GM12878 (cell line): ENCODE data around the gene RASL12. TPM values are rescaled to one million over a fixed set of nuclear protein-coding genes. Genes with fewer than 3 reads are reported as not detected.

ENCODE experiments used
- ATAC-seq: fragments of 200-7000 bp; cut with Tn5 transposase; 3 replicates; pipeline ENCODE4 v1.9.1; 2020; ENCODE audit warnings: mild to moderate bottlenecking, moderate library complexity
- BruUV-seq: library from RNA; stranded (reverse); fragments of 400-500 nt; replicated peaks from 2 replicates; lab custom pipeline; 2021; lab: Mats Ljungman, UMichigan
- CTCF ChIA-PET: fragments of 300-600 bp; sonication (Branson Sonifier 250); formaldehyde crosslinking; extraction: SDS; loops from one replicate; lab custom pipeline; 2021; ENCODE audit warnings: inconsistent platforms; lab: Yijun Ruan, JAX
- POLR2A ChIA-PET: fragments of 350-600 bp; formaldehyde crosslinking; extraction: SDS; loops from one replicate; lab custom pipeline; 2021; ENCODE audit warnings: inconsistent platforms; lab: Charles Lee
- RAD21 ChIA-PET: fragments of 300-600 bp; sonication (Branson Sonifier 250); formaldehyde crosslinking; loops from one replicate; lab custom pipeline; 2023; ENCODE audit warnings: antibody characterized with exemption; ENCODE audit not compliant: unreplicated experiment; lab: Charles Lee
- SMC1A ChIA-PET: fragments of 300-600 bp; sonication (Branson Sonifier 250); formaldehyde crosslinking; loops from one replicate; lab custom pipeline; 2023; ENCODE audit not compliant: unreplicated experiment, uncharacterized antibody; lab: Charles Lee
- DNase-seq: peaks from one replicate; pipeline ENCODE4 v3.0.0-alpha.2; 2011; ENCODE audit warnings: low read depth, low spot score
- FAIRE-seq: peaks from 3 replicates; lab custom pipeline; 2011; peaks lifted over from hg19 to GRCh38; lab: Jason Lieb, UNC
- H2AFZ ChIP-seq: 2 replicates; pipeline ENCODE4 v1.6.0; 2011; ENCODE audit warnings: low read depth, low read length, control low read depth; ENCODE audit not compliant: control insufficient read depth
- H3K27ac ChIP-seq: 2 replicates; pipeline ENCODE4 v1.5.1; 2011; ENCODE audit warnings: control low read depth; ENCODE audit not compliant: control insufficient read depth, insufficient read depth
- H3K27me3 ChIP-seq, 2 experiments: replicated peaks in 1 of 2; 2 replicates each; pipeline versions ENCODE4 v1.6.0 to v1.6.1; 2011; ENCODE audit warnings: low read length in 1 of 2; ENCODE audit not compliant: control insufficient read depth in 2 of 2, insufficient read depth in 2 of 2
- H3K36me3 ChIP-seq, 2 experiments: 2 replicates each; pipeline ENCODE4 v1.5.1; 2011; ENCODE audit warnings: low read length in 1 of 2; ENCODE audit not compliant: control insufficient read depth in 2 of 2, insufficient read depth in 2 of 2
- H3K4me1 ChIP-seq: 2 replicates; pipeline ENCODE4 v1.6.1; 2011; ENCODE audit warnings: mild to moderate bottlenecking, low read length, moderate library complexity, mixed read lengths; ENCODE audit not compliant: control insufficient read depth, insufficient read depth
- H3K4me2 ChIP-seq: 2 replicates; pipeline ENCODE4 v1.6.0; 2011; ENCODE audit warnings: control low read depth; ENCODE audit not compliant: control insufficient read depth, insufficient read depth
- H3K4me3 ChIP-seq: fragments of 200-600 bp; sonication (generic); 2 replicates; pipeline ENCODE4 v1.5.1; 2016
- H3K79me2 ChIP-seq: 2 replicates; pipeline ENCODE4 v1.6.0; 2011; ENCODE audit warnings: low read length; ENCODE audit not compliant: control insufficient read depth, insufficient read depth
- H3K9ac ChIP-seq: 2 replicates; pipeline ENCODE4 v1.8.0; 2011; ENCODE audit warnings: low read length, control low read depth, mixed read lengths; ENCODE audit not compliant: control insufficient read depth, insufficient read depth
- H3K9me3 ChIP-seq: replicated peaks from 3 replicates; pipeline ENCODE4 v1.5.1; 2011; ENCODE audit warnings: mild to moderate bottlenecking, low read length; ENCODE audit not compliant: control insufficient read depth, insufficient read depth
- H4K20me1 ChIP-seq: 2 replicates; pipeline ENCODE4 v1.6.0; 2011; ENCODE audit not compliant: control insufficient read depth, insufficient read depth
- BCLAF1 ChIP-seq: fragments of 450-650 bp; IDR thresholded peaks from 2 replicates; pipeline ENCODE4 v1.6.1; 2017; ENCODE audit warnings: antibody characterized with exemption, mild to moderate bottlenecking, moderate library complexity
- BHLHE40 ChIP-seq, 2 experiments: fragments of 450-650 bp in 1 of 2; IDR thresholded peaks; 2 replicates each; pipeline ENCODE4 v1.6.1; 2011 to 2017; ENCODE audit warnings: low read depth in 2 of 2, borderline replicate concordance in 1 of 2, improper control_type of control experiment in 1 of 2, low read length in 1 of 2, mild to moderate bottlenecking in 1 of 2
- CBX3 ChIP-seq: fragments of 200-600 bp; sonication (generic); IDR thresholded peaks from 2 replicates; pipeline ENCODE4 v1.6.1; 2016; ENCODE audit warnings: low read depth, borderline replicate concordance
- CEBPB ChIP-seq, 2 experiments: fragments of 150-350 bp in 1 of 2; IDR thresholded peaks; 2 replicates each; pipeline ENCODE4 v1.6.1; 2012 to 2014; ENCODE audit warnings: low read depth in 2 of 2, low read length in 2 of 2, borderline replicate concordance in 1 of 2, inconsistent platforms in 1 of 2
- CHD1 ChIP-seq: IDR thresholded peaks from 2 replicates; pipeline ENCODE4 v1.6.1; 2012; ENCODE audit warnings: low read depth, low read length, improper control_type of control experiment
- EED ChIP-seq: sonication (generic); IDR thresholded peaks from 2 replicates; pipeline ENCODE4 v1.6.1; 2016; ENCODE audit warnings: antibody characterized with exemption, low read depth
- EP300 ChIP-seq, 2 experiments: fragments of 150-350 bp in 1 of 2; IDR thresholded peaks; 2 replicates each; pipeline ENCODE4 v1.6.1; 2011 to 2012; ENCODE audit warnings: low read depth in 2 of 2, low read length in 2 of 2, borderline replicate concordance in 1 of 2, improper control_type of control experiment in 1 of 2, inconsistent platforms in 1 of 2; ENCODE audit not compliant: control insufficient read depth in 1 of 2
- FOXM1 ChIP-seq: IDR thresholded peaks from 2 replicates; pipeline ENCODE4 v1.6.1; 2012; ENCODE audit warnings: low read depth, mild to moderate bottlenecking, inconsistent platforms, low read length, moderate library complexity
- HCFC1 ChIP-seq: fragments of 150-350 bp; IDR thresholded peaks from 2 replicates; pipeline ENCODE4 v1.6.1; 2014; ENCODE audit warnings: low read length
- HDGF ChIP-seq: fragments of 450-650 bp; IDR thresholded peaks from 2 replicates; pipeline ENCODE4 v1.6.1; 2016; ENCODE audit warnings: antibody characterized with exemption
- JUND ChIP-seq: IDR thresholded peaks from 2 replicates; pipeline ENCODE4 v1.6.1; 2012; ENCODE audit warnings: low read depth, mild to moderate bottlenecking, low read length, improper control_type of control experiment, moderate library complexity
- KLF5 ChIP-seq: fragments of 450-650 bp; IDR thresholded peaks from 2 replicates; pipeline ENCODE4 v1.6.1; 2014; ENCODE audit warnings: mild to moderate bottlenecking; ENCODE audit not compliant: partially characterized antibody
- MAX ChIP-seq: IDR thresholded peaks from 2 replicates; pipeline ENCODE4 v1.6.1; 2012; ENCODE audit warnings: low read depth, low read length, improper control_type of control experiment
- MEF2B ChIP-seq: fragments of 450-650 bp; IDR thresholded peaks from 2 replicates; pipeline ENCODE4 v1.6.1; 2018; ENCODE audit warnings: mild to moderate bottlenecking, moderate library complexity; ENCODE audit not compliant: partially characterized antibody, poor library complexity, severe bottlenecking
- MXI1 ChIP-seq: fragments of 150-350 bp; IDR thresholded peaks from 2 replicates; pipeline ENCODE4 v1.6.1; 2011; ENCODE audit warnings: low read depth, mild to moderate bottlenecking, inconsistent platforms, low read length, improper control_type of control experiment
- NFXL1 ChIP-seq: fragments of 450-650 bp; IDR thresholded peaks from 2 replicates; pipeline ENCODE4 v1.6.1; 2017; ENCODE audit warnings: antibody characterized with exemption, mild to moderate bottlenecking, borderline replicate concordance
- NR2F1 ChIP-seq: fragments of 450-650 bp; conservative IDR thresholded peaks from 2 replicates; pipeline ENCODE4 v1.6.1; 2017; ENCODE audit warnings: mild to moderate bottlenecking
- POU2F2 ChIP-seq: IDR thresholded peaks from 3 replicates; pipeline ENCODE4 v1.6.1; 2011; ENCODE audit warnings: low read depth, mild to moderate bottlenecking, low read length, borderline replicate concordance
- SIN3A ChIP-seq: IDR thresholded peaks from 2 replicates; pipeline ENCODE4 v1.6.1; 2012; ENCODE audit warnings: low read depth, low read length, improper control_type of control experiment
- SMAD5 ChIP-seq: IDR thresholded peaks from 2 replicates; pipeline ENCODE4 v1.6.1; 2016; ENCODE audit warnings: antibody characterized with exemption, low read depth
- SUZ12 ChIP-seq: fragments of 200-600 bp; sonication (generic); IDR thresholded peaks from one replicate; pipeline ENCODE4 v1.6.1; 2018; ENCODE audit warnings: antibody characterized with exemption, mild to moderate bottlenecking; ENCODE audit not compliant: unreplicated experiment
- TCF7 ChIP-seq: IDR thresholded peaks from 2 replicates; pipeline ENCODE4 v1.6.1; 2014; ENCODE audit warnings: antibody characterized with exemption, borderline replicate concordance
- WGBS: methylation state at CpG from one replicate; pipeline ENCODE4 v1.1.6; 2016; ENCODE audit warnings: low lambda C conversion rate; ENCODE audit not compliant: insufficient replicate concordance, insufficient coverage; ENCODE audit errors: missing lambda C conversion rate; 5-methylcytosine and 5-hydroxymethylcytosine counted together
- in situ Hi-C: fragments of 300-500 bp; cut with MboI; formaldehyde crosslinking; loops from 9 replicates; pipeline ENCODE4 v1.14.3; 2018; ENCODE audit warnings: mixed read lengths
- intact Hi-C: fragments of 100-400 bp; cut with micrococcal nuclease; formaldehyde crosslinking; loops from one replicate; pipeline ENCODE4 v1.14.2; 2022; ENCODE audit not compliant: unreplicated experiment
- polyA plus RNA-seq, 11 experiments: library from polyadenylated mRNA; depleted of rRNA in 4 of 11; unstranded in 6 of 11; stranded (reverse) in 5 of 11; fragments of >200 nt; fragmentation: Nextera tagmentation in 4 of 11; fragmentation: Illumina TruSeq in 1 of 11; extraction: Ambion mirVana in 4 of 11; extraction: Trizol in 1 of 11; gene quantifications; 1 replicate in 1 of 11; 2 replicates in 10 of 11; pipeline versions ENCODE4 v1.2.1 to v1.2.3, GENCODE V29; 2011 to 2016; ENCODE audit warnings: inconsistent platforms in 2 of 11, missing spikeins in 2 of 11, low read depth in 1 of 11
- total RNA-seq, 4 experiments: library from RNA; depleted of rRNA in 3 of 4; stranded (reverse); fragments of >200 nt in 3 of 4; fragmentation: Illumina TruSeq in 1 of 4; extraction: Trizol in 1 of 4; gene quantifications; 2 replicates each; pipeline versions ENCODE4 v1.2.1 to v1.2.3, GENCODE V29; 2013 to 2021

The RASL12 gene
- total and polyA plus RNA-seq, 10 of the 15 experiments (the other 5 are each of a cell fraction or from before 2014, with no cell fraction given), result 0.06 to 0.10 TPM; not detected in 8

- TF ChIP-seq JUND, result no peak
- TF ChIP-seq EED, result no peak
- TF ChIP-seq CHD1, result no peak
- TF ChIP-seq SUZ12, result no peak
These were observed 60.9 kb downstream of the RASL12 start (continued) for GRCh38 chr15:65006876-65007275.

GRCh38 chr15:65004993-65005392, 62.8 kb downstream of the RASL12 start:
- Histone ChIP-seq H3K27me3 (no peaks in the 10 kb centered on the region), H4K20me1 (no peaks in the 10 kb centered on the region), H3K4me1 (no peaks in the 10 kb centered on the region), H3K79me2 (no peaks in the 10 kb centered on the region), H3K36me3 (no peaks in the 10 kb centered on the region), H3K27ac (no peak overlapping the region), H3K9ac (no peak overlapping the region), H3K4me2 (no peak overlapping the region), H3K9me3 (no peaks in the 10 kb centered on the region), H2AFZ (no peak overlapping the region), H3K4me3 (no peak overlapping the region)
- DNase-seq (no peak), ATAC-seq (no peak), FAIRE-seq (no peak)
- 83% methylated on average over 3 of the region's 3 CpGs for WGBS
- ChIA-PET SMC1A (interaction anchor here (1.0 to 1.5 kb wide), 2 partner anchors 10 to 20 kb away, joined by 4 to 5 read pairs; no protein-coding TSS in a partner anchor), POLR2A (interaction anchor here (0.7 kb wide), 1 partner anchor 165 kb away, joined by 4 read pairs; no protein-coding TSS in a partner anchor), CTCF (interaction anchor here (0.7 to 1.1 kb wide), 2 partner anchors 10 to 352 kb away, joined by 4 read pairs; no protein-coding TSS in a partner anchor), RAD21 (no interaction called here)
- no TSS peak for BruUV-seq
- in situ Hi-C loops, result no loop called here
- intact Hi-C loops, result no loop called here
- TF ChIP-seq NR2F1 (no peak), CEBPB (IDR thresholded peaks at IDR 0.05; ENCODE audit: borderline replicate concordance in 1 of 2, low read depth in 2 of 2, low read length in 2 of 2) (no peak), NFXL1 (no peak), CBX3 (no peak), FOXM1 (no peak), BHLHE40 (IDR thresholded peaks at IDR 0.05; ENCODE audit: borderline replicate concordance in 1 of 2, low read depth in 2 of 2, low read length in 1 of 2) (no peak), SUZ12 (no peak), HDGF (no peak), SMAD5 (no peak), KLF5 (no peak), POU2F2 (no peak), BCLAF1 (no peak), MAX (no peak), MXI1 (no peak), EP300 (IDR thresholded peaks at IDR 0.05; ENCODE audit: borderline replicate concordance in 1 of 2, control insufficient read depth in 1 of 2, low read depth in 2 of 2, low read length in 2 of 2) (no peak), TCF7 (no peak), MEF2B (no peak), SIN3A (no peak), HCFC1 (no peak)
